Dedifferentiated amniotic fluid mesenchymal stem cell (primary cell): Measurements from ENCODE around the gene TSPAN18.

Experiments
- DNase-seq: peaks from one replicate; pipeline ENCODE4 v3.0.0-alpha.2; 2016; ENCODE audit errors: extremely low spot score

The TSPAN18 gene

GRCh38 chr11:44916801-44917385, 190.1 kb downstream of the TSPAN18 start:
- DNase-seq = no peak

GRCh38 chr11:44917741-44918140, 191.0 kb downstream of the TSPAN18 start:
- DNase-seq = no peak

GRCh38 chr11:44920451-44920850, 193.7 kb downstream of the TSPAN18 start:
- no peak for DNase-seq

DNA sequence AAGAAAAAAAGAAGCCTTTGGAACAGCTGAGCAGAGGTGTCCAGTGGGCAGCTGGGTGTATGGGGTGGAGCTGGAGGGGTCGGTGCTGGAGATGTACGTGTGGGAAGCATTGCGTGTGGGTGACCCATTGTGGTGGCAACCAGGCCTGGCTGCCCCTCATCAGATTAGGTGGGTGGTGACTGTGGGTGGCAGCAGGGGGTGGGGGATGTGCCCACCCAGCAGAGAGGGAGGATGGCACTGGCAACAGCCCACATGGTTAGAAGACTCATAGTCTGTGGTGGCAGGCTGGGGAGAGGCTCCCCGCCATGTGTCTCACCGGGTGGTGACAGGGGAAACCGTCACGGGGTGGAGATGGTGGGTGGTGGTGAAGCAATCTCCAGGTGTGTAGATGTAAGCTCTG, 196.4 kb downstream of the TSPAN18 start:
- no peak for DNase-seq

- no peak for DNase-seq
These were observed 197.0 kb downstream of the TSPAN18 start for GRCh38 chr11:44923806-44924205.

DNA sequence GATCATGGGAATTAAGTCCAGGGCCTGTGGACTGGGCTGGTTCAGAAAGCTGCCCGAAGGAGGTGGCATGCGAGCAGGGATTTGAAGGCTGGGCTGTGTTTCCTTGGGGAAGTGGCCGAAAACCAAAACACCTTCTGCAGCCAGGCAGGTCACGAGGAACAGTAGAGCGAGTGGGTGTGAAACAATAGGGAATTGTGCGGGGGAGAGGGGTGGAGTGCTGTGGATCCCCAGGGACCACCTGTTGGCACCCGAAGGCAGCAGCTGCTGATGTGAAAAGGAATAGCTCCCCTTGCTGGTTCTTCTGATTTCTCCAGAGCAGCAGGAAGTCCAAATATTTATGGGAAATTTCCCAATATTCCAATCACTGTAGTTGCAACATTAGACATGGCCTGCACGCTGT, 199.3 kb downstream of the TSPAN18 start:
- no peak for DNase-seq

GRCh38 chr11:44927174-44927661, 200.5 kb downstream of the TSPAN18 start:
- DNase-seq = peak; percentile 54

DNA sequence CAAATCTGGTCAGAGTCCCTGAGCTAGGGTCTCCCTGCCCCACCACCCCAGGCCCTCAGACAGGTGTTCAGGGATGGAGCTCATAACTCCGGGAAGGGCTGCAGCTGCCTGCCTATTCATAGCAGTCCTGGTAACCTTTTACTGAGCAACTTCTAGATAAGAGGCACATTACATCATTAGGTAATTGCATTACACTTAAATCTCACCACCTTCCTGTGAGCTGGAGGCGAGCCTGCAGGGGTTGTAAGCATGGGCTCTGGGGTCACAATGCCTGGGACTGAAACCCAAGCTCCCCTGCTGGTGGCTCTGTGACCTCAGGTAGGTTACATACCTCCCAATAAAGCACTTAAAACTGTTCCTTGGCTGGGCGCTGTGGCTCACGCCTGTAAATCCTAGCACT, 201.4 kb downstream of the TSPAN18 start:
- no peak for DNase-seq

DNA sequence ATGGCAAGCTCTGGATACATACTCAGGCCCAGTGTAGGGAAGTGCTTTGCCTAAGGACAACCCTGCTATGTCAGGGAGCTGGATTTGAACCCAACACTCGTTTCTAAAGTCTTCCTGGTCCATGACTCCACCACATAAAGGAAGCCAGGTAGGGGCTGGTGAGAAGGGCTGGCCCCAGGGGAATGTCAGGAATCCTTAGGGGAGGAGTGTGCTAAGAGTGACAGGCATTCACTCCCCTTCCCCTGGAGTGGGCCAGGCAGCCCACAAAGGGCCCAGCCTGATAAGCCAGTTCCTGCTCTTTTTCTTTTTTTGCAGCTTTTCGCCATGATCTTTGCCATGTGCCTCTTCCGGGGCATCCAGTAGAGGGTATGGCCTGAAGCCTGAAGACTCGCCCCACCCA, 202.1 kb downstream of the TSPAN18 start:
- no peak for DNase-seq

DNA sequence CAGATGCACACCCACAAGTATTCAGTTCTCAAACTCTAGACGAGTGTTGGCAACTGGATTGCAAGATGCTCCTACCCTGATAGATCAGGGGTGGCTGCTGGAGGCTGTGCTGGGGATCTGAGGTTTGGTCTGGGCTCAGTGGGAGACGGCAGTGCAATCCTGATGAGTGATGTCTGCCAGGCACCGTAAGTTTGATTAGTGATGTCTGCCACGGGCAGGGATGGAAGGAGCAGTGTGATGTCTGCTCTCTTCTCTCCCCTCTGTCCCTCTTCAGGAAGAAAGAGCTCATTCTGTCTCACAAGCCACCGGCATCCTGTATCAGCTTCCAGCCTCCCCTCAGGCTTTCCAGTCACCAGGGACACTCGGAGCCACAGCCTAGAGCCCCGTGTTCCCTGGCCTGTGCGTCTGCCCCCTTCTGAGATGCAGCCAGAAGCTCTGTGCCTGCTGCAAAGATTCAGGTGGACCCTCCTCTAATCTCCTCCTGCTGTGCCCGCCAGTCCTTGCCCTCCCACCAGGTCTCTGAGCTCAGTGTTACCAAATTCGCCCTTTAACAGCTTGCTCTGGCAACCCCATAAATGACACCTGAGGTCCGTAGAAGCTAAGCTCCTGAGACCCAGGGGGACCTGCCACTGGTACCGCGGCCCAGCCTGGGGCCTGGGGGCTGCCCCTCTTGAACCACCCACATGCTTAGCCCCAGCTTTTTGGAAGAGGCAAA, 204.0 kb downstream of the TSPAN18 start:
- DNase-seq = no peak

DNA sequence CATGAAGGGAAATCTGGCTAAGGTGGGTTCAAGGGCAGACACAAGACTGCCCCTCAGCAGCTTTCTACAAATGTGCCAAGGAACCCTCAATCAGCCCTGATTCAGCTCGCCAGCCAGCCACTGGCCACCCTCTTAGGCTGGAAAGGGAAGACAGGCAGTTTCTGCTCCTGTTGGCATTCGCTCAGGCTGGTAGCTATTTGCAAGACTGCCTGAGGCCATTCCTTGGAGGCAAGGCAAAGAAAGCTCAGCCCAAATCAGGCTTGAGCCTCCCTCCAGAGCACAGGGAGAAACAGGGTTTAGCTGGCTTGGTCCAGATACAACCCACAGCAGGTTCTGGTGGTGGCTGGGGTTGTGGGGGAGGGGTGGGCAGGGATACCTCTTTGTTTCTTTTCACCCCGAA, 204.7 kb downstream of the TSPAN18 start:
- peak; percentile 42 for DNase-seq

DNA sequence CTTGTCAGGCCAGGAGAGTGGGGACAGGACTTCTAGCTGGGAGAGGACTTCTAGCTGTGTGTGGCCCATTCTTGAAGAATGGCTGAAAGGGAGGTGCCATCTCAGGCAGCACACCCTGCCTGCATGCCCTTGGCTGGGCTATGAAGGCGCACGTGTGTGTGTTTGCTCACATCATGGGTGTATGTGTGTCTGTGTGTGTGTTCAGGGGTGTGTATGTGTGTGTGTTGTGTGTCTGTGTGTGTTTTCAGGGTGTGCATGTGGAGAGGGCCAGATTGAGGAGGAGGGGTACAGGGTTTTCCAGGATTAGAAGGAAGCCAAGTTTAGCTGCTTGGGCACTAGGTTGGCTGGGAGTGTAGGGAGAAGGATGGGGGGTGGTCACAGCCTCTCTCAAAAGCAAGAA, 207.3 kb downstream of the TSPAN18 start:
- DNase-seq = no peak

GRCh38 chr11:44934735-44935250, 208.0 kb downstream of the TSPAN18 start:
- DNase-seq = no peak

- DNase-seq = peak; percentile 77
These were observed 209.8 kb downstream of the TSPAN18 start for GRCh38 chr11:44936525-44936924.

- DNase-seq = no peak
These were observed 210.3 kb downstream of the TSPAN18 start for GRCh38 chr11:44936951-44937543.

GRCh38 chr11:44938066-44938691, 211.4 kb downstream of the TSPAN18 start:
- no peak for DNase-seq

DNA sequence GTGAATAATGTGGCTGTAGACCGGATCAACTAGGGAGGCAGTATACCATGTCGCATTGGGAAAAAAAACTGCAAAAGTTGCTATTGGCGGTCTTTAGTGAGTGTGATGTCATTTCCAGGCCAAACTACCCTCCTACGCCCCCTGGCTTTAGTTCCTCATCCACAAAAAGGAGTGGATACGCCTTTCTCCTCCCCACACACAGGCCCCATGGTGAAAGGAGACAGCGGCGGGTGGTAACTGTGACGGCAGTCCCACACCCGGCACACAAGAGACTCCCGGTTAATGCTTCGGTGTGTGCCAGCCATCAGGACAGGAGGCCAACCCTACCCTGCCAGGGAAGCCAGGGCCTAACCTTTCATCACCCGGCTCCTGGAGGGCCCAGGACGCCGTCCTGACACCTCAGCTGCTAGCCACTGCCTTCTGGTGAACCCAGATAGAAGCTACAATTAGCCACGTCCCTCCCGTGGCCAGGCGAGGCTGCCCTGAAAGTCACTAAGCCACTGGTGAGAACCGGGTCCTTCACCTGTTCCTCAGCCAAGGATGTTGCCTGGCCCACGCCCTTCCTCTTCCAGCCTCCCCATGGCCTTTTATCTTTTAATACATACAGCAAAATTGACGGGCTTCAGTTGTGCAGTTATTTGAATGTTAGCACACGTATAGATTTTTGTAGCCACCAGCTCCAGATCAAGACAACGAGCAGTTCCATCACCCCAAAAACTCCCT, 213.1 kb downstream of the TSPAN18 start:
- no peak for DNase-seq

DNA sequence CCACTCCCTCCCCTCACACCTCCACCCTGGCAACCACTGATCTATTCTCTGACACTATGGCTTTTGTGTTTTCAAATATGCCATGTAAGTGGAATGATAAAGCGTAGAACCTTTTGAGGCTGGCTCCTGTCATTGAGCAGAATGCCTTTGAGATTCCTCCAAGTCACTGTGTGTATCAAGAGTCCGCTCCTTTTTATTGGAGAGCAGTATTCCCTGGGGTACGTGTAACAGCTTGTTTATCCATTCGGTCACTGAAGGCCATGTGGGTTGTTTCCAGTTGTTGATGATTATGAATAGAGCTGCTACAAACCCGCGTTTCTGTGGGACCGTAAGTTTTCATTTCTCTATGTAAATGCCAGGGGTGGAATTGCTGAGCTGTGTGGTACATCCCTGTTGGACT, 213.6 kb downstream of the TSPAN18 start:
- no peak for DNase-seq

GRCh38 chr11:44940835-44941234, 214.1 kb downstream of the TSPAN18 start:
- no peak for DNase-seq

DNA sequence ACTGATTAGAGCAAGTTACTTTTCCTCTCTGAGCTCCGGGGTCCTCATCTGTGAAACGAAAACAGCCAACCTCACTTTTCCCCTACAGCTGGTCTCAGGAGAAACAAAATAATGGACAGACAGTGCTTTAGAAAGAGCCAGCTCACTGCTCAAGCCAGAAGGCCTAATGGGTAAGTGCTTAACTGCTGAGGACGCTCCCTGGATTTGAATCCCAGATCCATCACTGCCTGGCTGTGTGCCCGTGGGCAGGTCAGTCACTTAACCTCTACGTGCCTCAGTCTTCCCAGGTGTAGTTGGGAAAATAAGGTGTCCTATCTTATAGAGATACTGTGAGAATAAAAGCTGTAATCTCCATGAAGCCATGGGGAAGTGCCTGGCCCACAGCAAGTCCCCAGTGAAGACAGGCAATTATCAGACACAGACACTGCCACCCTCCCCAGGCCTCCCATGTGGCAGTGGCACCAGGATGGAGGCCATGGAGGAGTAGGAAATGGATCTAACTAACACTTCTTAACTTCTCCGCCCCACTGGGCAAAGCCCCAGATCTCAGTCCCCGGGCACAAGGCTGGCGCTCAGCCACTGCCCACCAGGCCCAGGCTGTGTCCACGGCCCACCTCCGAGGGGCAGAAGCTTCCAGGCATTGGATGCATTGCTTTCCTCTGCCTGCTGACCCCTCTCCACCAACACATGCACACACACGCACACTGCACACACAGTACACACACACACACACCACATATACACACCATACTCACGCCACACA, 214.7 kb downstream of the TSPAN18 start:
- no peak for DNase-seq
